GM23248 (cell line): ENCODE measurements around the gene PRKAR1B.

ENCODE experiments used
- EZH2 ChIP-seq: fragments of 200-600 bp; sonication (generic); IDR thresholded peaks from 2 replicates; pipeline ENCODE4 v1.6.1; 2018; ENCODE audit warnings: antibody characterized with exemption, mild to moderate bottlenecking; ENCODE audit not compliant: insufficient read depth, poor library complexity, severe bottlenecking
- EZH2phosphoT487 ChIP-seq: fragments of 200-600 bp; sonication (generic); IDR thresholded peaks from 2 replicates; pipeline ENCODE4 v1.6.1; 2018; ENCODE audit warnings: antibody characterized with exemption, moderate library complexity, mild to moderate bottlenecking, low read depth; ENCODE audit not compliant: insufficient read depth

DNA sequence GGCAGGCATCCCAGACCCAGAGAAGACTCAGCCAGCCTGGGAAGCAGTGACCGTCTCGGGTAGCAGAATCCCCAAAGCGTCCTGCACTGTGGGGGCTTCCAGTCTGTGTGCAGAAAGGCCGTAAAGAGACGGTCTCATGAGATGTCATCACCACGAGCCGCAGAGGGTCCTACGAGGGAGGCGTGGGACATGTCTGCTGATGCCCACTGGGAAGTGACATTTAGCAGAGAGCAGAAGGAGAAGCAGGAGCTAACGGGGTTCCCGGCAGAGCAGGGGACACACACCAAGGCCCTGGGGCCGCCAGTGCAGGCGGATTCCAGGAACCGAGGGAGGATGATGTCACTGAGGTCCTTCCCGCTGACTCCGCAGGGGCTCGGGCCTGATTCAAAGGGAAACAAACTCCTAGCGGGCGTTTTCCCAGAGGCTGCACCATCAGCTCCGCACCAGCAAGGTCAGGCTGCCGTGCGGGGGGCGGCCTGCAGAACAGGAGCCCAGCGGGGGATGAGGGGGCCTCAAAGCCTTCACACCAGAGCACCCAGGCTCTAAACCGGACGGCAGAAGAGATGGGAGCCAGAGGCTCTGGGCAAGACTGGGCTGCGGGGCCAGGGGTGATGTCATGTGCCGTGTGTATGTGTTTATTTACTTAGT is 122.1 kb downstream of the PRKAR1B start:
- TF ChIP-seq EZH2 (no peak), EZH2phosphoT487 (no peak)
